Body of pancreas (tissue), 4 donors: ENCODE measurements around the gene TBRG4. TPM values are rescaled to one million over a fixed set of nuclear protein-coding genes. Genes with fewer than 3 reads are reported as not detected.

Source experiments
- ATAC-seq: fragments of 150-250 bp; one replicate; pipeline ENCODE4 v1.9.1; 2016
- DNase-seq, 4 donors: peaks; one replicate each; pipeline ENCODE4 v3.0.0-alpha.2; 2019
- H3K27ac ChIP-seq, 4 donors: fragments of 200-600 bp; sonication (generic); 1 replicate in 3 of 4; 2 replicates in 1 of 4; pipeline versions ENCODE4 v1.5.1 to v1.6.1; 2016 to 2019; ENCODE audit warnings: mild to moderate bottlenecking in 1 of 4, mixed read lengths in 1 of 4, moderate library complexity in 1 of 4
- H3K27me3 ChIP-seq, 2 donors: fragments of 200-600 bp; sonication (generic); one replicate each; pipeline ENCODE4 v1.6.0; 2016; ENCODE audit warnings: mild to moderate bottlenecking in 1 of 2
- H3K36me3 ChIP-seq, 2 donors: fragments of 200-600 bp; sonication (generic); replicated peaks in 1 of 2; 2 replicates each; pipeline ENCODE4 v1.5.1; 2016; ENCODE audit warnings: low read depth in 2 of 2; ENCODE audit not compliant: insufficient read depth in 1 of 2
- H3K4me1 ChIP-seq: fragments of 200-600 bp; sonication (generic); one replicate; pipeline ENCODE4 v1.6.0; 2016
- H3K4me3 ChIP-seq, 2 donors: fragments of 200-600 bp; sonication (generic); 1 replicate in 1 of 2; 2 replicates in 1 of 2; pipeline ENCODE4 v1.5.1; 2016 to 2019
- H3K9me3 ChIP-seq, 3 donors: fragments of 200-600 bp; sonication (generic); 1 replicate in 2 of 3; 2 replicates in 1 of 3; pipeline ENCODE4 v1.5.1; 2016
- CTCF ChIP-seq, 7 experiments: fragments of 450-650 bp in 4 of 7; fragments of 200-600 bp in 3 of 7; sonication (generic) in 3 of 7; IDR thresholded peaks; one replicate each; pipeline ENCODE4 v1.5.1; 2016 to 2019; ENCODE audit warnings: antibody characterized with exemption in 7 of 7
- POLR2A ChIP-seq, 3 donors: fragments of 450-650 bp; IDR thresholded peaks; one replicate each; pipeline ENCODE4 v1.6.1; 2016; ENCODE audit warnings: antibody characterized with exemption in 3 of 3, mild to moderate bottlenecking in 2 of 3
- WGBS, 2 donors: methylation state at CpG; one replicate each; pipeline ENCODE4 v1.1.5; 2017; 5-methylcytosine and 5-hydroxymethylcytosine counted together
- intact Hi-C: fragments of 100-400 bp; cut with DNase I; formaldehyde crosslinking; loops from one replicate; pipeline ENCODE4 v1.15.1; 2023
- total RNA-seq, 2 donors: library from RNA; depleted of rRNA; stranded (reverse); fragments of >200 nt; gene quantifications; one replicate each; pipeline ENCODE4 v1.1.0, GENCODE V29; 2016

TBRG4 gene
- total RNA-seq, 2 donors from 2014 or later = 14.0 to 81.4 TPM

GRCh38 chr7:45158471-45158870 lies 47.0 kb upstream of the TBRG4 start:
- Histone ChIP-seq H3K27me3 (no peaks in the 10 kb centered on the region), H3K36me3 (no peaks in the 10 kb centered on the region), H3K4me3 (no peak overlapping the region), H3K27ac (peak overlapping the region in 1 of 4 donors; percentile 13), H3K9me3 (no peaks in the 10 kb centered on the region), H3K4me1 (no peaks in the 10 kb centered on the region)
- ATAC-seq = no peak
- intact Hi-C loops = loop anchor here (5.0 kb wide), 2 partner anchors 104 to 699 kb away; no protein-coding TSS in a partner anchor
- DNase-seq = no peak
- no peak for TF ChIP-seq CTCF (IDR thresholded peaks at IDR 0.05)
- no peak for TF ChIP-seq POLR2A (IDR thresholded peaks at IDR 0.05)
- 82 to 85% methylated on average over 1 of the region's 1 CpG for WGBS, 2 donors

- DNase-seq (no peak), ATAC-seq (no peak)
- Histone ChIP-seq H3K36me3 (no peaks in the 10 kb centered on the region), H3K27me3 (no peaks in the 10 kb centered on the region), H3K4me1 (no peaks in the 10 kb centered on the region), H3K9me3 (no peaks in the 10 kb centered on the region), H3K27ac (peak within 1 kb of the TSS in 2 of 4 donors; percentile 23 to 25), H3K4me3 (no peak within 1 kb of the TSS)
- TF ChIP-seq CTCF (IDR thresholded peaks at IDR 0.05) = no peak
- TF ChIP-seq POLR2A (IDR thresholded peaks at IDR 0.05) = no peak
- 17 to 71% methylated on average over 1 to 31 of the region's 56 CpGs for whole genome bisulfite sequencing, 2 donors
- intact Hi-C loops = loop anchor here (5.0 kb wide), 2 partner anchors 104 to 699 kb away; no protein-coding TSS in a partner anchor
Measured at GRCh38 chr7:45157653-45158401, 46.3 kb upstream of the TBRG4 start, which contains the start of gene RAMP3. TSS of gene RAMP3 (plus strand) at chr7:45157791. CDS start at chr7:45157829, 38 bp downstream.

- WGBS, 2 donors = 22 to 30% methylated on average over 10 to 13 of the region's 14 CpGs
- no peak overlapping the region for H3K4me3 ChIP-seq
- no peak overlapping the region for H3K27ac ChIP-seq
- TF ChIP-seq CTCF (IDR thresholded peaks at IDR 0.05) (no peak), POLR2A (IDR thresholded peaks at IDR 0.05) (no peak)
- no peaks in the 10 kb centered on the region for H3K36me3 ChIP-seq
- intact Hi-C loops = loop anchor here (5.0 kb wide), 2 partner anchors 105 to 700 kb away; no protein-coding TSS in a partner anchor
- no peaks in the 10 kb centered on the region for H3K9me3 ChIP-seq
- H3K4me1 ChIP-seq = no peaks in the 10 kb centered on the region
- DNase-seq (no peak), ATAC-seq (no peak)
- H3K27me3 ChIP-seq = no peaks in the 10 kb centered on the region
Measured at GRCh38 chr7:45157286-45157652, 45.8 kb upstream of the TBRG4 start.

DNA sequence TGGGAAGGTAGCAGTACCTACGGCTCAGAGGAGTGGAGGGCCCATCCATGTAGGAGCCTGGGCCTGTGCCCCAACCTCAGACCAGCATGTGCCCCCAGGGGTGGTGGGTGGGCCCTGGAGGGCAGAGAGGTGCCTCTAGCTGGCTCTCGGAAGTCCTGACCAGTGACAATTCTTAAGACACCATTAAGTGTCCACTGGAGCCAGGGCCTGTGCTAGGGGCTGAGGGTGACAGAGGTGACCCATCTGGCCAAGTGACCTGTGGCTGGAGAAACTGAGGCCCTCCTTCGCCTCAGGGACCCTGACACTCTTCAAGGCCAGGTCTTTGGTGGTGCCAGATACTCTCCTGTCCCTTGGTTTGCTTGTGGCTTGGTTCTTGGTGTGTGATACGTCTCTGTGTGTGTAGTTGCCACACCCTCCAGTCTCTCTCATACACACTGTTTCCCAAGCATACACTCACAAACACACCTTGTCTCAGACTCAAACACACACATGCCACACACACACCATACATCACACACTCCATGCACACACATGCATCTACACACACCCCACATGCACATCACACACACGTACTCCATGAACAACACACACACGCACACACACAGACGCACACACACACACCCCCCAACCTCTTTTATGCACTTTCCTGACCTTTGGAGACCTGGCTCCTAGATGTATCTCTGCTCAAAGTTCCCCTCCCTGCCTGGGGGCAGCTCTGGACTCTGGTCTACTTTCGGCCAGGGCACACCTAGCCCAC lies 45.2 kb upstream of the TBRG4 start:
- H3K4me1 ChIP-seq = no peaks in the 10 kb centered on the region
- H3K36me3 ChIP-seq = no peaks in the 10 kb centered on the region
- no peak overlapping the region for H3K27ac ChIP-seq
- TF ChIP-seq POLR2A (IDR thresholded peaks at IDR 0.05) (no peak), CTCF (IDR thresholded peaks at IDR 0.05) (no peak)
- intact Hi-C loops = loop anchor here (5.0 kb wide), 2 partner anchors 106 to 701 kb away; no protein-coding TSS in a partner anchor
- no peak for ATAC-seq
- H3K27me3 ChIP-seq = no peaks in the 10 kb centered on the region
- H3K9me3 ChIP-seq = no peaks in the 10 kb centered on the region
- H3K4me3 ChIP-seq = no peak overlapping the region
- no peak for DNase-seq
- 79 to 84% methylated on average over 5 to 8 of the region's 8 CpGs for WGBS, 2 donors
